M059J (cell line): ENCODE data around the gene RBM26. TPM values are rescaled to one million over a fixed set of nuclear protein-coding genes. Genes with fewer than 3 reads are reported as not detected.

Source experiments
- DNase-seq: peaks from one replicate; pipeline ENCODE4 v3.0.0-alpha.2; 2012; ENCODE audit warnings: low read depth
- total RNA-seq: library from RNA; depleted of rRNA; stranded (reverse); fragments of >200 nt; shearing (Covaris generic); gene quantifications from 2 replicates; pipeline ENCODE4 v1.2.3, GENCODE V29; 2014

The RBM26 gene
- total RNA-seq, 1 experiment from 2014 or later = 19.8 TPM

DNA sequence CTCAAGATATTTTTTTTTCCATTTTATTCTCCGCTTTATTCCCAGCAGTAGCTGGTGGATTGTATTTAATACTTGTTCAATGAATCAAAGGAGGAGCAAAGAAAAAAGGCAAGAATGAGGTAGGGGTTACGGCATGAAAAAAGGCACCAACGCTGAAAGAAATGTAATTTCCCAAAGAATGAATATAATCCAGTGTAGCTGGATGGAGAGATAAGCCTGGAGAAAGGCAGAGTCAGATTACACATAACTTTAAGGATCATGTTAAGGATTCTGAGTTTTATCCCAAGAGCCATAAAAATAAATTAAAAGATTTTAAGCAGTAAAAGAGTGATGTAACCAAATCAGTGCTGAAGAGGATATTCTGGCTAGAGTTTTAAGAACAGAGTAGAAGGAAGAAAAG, 67.7 kb downstream of the RBM26 start:
- no peak for DNase-seq

DNA sequence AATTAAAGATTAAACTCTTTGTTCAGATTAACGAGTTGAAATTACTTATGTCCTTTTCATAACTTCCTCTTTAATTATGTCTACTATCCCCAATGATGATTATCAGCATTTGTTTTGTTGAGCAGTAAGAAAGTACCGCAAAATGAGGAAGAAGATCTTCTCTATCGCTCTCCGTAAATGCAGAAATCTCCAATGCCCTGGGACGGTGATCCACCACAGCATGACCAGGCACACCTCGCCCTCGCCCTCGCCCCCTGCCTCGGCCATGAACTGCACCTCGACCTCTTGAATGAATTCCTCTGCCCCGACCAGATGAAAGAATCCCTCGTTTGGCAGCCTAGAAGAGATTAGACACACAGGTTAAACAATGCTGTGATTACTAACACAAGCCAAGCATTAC, 69.1 kb downstream of the RBM26 start:
- no peak for DNase-seq

DNA sequence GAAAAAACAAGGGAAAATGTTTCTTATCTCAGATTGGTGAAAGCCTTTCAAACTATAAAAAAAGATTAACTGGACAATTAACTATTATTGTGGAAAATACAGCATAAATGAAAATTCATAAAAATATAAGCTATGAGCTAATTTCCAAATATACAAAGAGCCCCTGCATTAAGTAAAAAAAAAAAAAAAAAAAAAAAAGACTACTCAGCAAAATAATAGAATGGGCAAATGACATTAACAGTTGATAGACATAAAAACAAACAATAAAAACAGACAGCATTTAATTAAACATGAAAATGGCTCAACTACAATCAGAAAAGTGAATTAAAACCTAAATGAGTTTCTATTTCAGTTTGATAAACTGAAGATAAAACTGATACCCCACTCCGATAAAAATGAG, 77.5 kb downstream of the RBM26 start:
- DNase-seq = no peak

DNA sequence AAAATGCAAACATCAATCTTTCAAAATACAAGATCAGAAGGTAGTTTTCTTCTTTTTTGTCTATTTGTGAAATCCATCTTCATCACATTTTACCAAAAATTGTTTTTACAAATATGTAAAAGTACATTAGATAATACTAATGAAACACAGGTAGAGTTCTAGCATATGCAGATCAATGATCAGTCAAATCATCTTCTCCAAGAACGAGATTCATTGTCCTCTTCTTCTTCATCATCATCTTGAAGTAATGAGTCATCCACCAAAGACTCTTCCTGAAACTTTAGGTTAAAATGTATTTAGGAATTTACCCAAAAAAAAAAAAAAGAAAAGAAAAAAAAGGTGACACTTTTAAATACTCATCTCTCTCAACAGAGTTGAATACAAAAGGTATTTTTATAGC, 85.6 kb downstream of the RBM26 start:
- DNase-seq = no peak

DNA sequence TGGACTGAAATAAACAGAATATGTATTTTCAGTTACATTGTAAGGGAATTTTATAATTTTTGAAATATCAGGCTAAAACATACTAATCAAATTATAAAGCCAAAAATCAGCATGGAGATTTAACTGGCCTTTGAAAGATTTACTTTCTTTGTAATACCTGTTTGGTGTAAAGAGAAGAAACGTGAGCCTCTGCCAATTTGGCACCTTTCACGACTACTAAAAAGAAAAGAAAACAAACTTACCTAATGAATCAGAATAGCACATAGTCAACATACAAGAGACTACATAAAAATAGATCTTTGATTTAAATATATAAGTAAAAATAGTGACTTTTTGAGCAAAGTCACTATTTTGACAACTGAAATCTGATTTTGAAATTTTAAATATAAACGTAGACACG, 87.4 kb downstream of the RBM26 start:
- no peak for DNase-seq

DNA sequence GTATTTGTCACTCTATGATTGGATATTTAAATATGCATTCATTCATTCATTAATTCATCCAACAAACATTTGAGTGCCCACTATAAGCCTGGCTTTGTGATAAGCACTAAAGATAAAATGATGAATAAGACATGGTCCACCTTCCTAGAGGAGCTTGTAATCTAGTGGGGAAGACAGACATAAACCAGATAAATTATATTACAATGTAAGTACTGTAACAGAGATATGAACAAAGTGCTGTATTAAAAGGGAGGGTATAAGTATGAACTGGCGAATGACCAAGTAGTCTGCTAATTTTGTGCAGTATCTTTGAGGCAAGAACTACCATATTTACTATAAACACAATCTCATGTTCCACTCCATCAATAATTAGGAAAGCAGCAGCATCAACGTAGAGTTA, 88.2 kb downstream of the RBM26 start:
- no peak for DNase-seq

DNA sequence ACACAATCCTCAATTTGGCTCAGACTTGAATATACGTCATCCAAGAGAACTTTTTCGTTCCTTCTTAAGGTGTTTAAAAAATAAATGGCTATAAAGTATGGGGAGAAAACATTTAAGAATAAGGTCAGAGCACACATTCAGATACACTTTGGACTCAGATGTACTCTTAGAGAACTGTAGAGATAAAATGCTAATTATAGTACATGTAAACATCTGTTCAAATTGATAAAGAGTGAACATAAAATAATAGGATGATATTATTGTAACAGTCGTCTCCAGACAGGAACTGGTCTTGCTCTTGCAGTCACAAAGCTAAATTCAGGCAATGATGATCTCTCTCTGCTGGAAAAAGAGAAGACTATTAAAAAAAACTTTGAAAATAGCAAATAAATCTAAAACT, 91.4 kb downstream of the RBM26 start:
- no peak for DNase-seq

DNA sequence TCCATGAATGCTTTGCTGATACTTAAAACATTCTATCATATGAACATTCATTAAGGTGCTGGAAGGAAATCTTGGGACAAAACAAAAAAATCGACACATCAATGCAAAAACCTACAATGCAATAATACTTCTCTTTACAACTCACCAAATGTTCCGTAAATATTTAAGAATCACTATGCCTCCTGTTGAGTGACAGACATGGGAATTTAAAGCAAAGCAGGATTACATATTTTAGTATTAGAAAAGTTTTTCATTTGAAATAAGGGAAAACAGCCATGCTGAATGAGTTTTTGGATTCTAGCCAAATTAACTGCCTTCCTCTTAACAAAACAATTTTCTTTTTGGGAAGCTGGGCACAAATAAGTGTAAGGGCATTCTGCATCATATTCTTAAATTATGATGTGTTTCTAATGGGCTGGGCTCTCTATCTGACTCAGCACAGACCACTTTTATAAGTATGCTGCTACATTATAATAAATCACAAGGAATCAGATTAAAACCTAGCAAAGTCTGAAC, 93.7 kb downstream of the RBM26 start:
- no peak for DNase-seq

DNA sequence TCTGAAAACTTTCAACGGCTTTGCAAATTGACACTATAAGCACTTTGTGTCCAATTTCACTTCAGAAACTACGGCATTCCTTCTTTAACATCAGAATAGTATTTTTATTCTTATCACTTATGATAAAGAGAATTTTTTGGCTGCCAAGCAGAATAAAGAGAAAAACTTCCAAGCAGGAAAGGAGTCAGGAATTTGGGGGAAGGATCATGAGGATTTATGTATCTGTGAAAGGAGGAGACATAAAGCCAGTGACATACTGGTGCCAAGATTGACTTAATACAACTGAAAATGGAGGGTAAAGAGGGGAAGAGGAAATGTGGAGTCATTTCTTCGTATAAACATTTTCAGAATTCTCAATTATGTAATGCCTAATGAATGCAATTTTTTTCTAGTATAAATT, 94.7 kb downstream of the RBM26 start:
- DNase-seq = no peak

DNA sequence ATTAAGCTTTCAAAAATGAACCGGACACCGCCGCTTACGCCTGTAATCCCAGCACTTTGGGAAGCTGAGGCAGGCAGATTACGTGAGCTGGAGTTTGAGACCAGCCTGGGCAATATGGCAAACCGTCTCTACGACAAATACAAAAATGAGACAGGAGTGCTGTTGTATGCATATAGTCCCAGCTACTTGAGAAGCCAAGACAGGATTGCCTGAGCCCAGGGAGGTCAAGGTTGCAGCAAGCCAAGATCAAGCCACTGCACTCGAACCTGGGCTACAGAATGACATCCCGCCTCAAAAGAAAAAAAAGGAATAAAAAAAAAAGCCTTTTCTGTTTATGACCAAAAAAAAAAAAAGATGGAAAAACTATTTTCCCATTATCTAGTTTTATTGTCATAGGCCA, 96.4 kb downstream of the RBM26 start:
- no peak for DNase-seq

DNA sequence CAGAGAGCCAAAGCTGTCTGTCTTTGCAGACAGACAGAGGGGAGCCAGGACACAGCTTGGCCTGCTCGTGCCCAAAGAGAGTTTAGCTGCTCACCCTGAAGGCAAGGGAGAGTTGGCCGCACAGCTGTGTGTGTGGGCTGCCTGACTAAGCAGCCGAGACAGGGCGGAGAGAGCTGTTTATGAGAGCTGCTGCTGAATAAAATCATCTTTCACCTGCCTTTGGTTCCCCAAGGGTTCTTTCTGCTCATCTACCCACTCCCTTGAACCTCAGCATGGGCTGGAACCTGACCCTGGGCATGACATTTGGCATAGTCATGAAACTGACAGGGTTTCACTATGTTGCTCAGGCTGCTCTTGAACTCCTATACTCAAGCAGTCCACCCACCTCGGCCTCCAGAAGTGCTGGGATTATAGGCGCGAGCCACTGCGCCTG, 98.2 kb downstream of the RBM26 start:
- peak; percentile 3 for DNase-seq

DNA sequence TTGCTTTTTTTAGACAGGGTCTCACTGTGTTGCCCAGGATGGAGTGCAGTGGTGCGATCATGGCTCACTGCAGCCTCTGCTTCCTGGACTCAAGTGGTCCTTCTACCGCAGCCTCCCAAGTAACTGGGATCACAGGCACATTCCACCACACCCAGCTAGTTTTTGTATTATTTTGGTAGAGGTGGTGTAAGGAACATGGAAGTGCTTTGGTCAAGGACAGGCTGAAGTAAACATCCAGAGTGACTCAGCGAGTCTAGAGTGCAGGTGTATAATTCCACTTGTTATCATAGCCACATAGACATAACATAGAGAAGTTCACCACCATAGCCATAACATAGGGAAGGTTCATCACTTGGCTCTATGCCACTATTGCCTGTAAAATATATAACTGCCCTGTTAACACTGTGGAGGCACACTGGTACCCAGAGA, 98.6 kb downstream of the RBM26 start:
- peak; percentile 7 for DNase-seq

DNA sequence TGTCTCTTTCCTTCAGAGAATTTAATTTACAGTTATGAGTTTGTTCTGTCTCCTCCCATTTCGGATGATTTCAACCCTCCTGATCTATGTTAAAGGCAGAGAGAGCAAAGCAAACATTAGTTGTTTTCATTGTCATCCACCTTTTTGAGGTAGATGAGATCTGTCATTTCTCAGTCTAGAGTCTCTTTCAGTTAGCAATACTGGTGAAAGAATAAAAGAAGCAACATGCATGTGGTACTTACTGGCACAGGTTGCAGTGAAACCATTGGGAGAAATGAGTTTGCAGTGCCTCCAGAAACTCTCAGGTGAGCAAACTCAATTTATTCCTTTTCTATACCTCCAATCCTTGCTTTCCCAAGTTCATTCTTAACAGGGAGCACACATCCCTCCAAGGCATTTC, 99.4 kb downstream of the RBM26 start:
- DNase-seq = no peak

DNA sequence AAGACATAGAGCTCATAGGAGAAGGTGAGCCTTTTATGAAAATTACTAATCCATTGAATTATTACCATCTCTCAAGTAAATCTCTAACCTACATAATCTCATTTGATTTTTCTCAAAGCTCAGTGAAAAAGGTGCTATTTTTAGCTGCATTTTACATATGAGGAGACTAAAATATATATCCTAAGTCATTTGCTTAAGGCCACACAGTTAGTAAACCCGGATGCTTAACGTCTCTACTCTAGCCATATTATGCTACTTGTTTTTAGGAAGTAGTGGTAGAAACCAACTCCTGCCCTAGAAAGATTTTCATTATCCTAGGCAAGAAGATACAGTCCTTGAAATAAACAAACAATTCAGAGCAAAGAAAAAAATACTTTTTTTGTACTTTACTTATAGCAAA, 108.9 kb downstream of the RBM26 start:
- no peak for DNase-seq

DNA sequence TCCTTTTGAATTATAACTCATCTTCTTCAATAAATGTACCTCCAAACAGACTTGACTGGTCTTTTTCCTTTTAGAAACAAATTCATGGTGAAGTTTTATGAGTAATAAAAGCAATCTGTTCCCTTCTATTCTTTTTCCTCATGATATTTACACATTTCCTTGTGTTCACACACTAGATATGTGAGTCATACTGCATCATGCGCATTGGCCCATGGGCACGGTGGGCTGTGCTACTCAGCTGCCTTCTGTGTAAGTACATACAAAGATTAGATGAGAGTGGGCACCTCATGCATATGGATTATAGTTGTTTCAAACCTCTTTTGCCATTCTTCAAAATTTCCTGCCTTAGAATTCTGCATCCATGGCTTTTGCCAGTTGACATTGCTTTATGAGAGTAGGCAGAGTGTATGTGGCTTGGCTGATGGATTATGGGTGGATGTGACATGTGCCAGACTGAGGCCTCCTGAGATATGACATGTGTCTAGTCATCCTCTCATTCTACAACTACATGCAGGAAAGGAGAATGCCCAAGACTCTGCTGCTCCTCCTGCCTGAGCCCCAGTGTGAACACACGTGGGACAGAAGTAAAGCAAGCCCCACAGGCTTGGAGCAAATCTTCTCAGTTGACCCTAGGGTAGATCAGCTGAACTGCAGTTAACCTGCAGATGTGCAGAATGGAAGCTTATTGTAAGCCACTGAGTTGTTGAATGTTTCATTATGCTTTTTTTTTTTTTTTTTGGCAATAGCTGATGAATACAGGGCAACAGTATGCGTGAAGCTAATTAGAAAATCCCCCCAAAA, 109.9 kb downstream of the RBM26 start:
- DNase-seq = peak; percentile 4

DNA sequence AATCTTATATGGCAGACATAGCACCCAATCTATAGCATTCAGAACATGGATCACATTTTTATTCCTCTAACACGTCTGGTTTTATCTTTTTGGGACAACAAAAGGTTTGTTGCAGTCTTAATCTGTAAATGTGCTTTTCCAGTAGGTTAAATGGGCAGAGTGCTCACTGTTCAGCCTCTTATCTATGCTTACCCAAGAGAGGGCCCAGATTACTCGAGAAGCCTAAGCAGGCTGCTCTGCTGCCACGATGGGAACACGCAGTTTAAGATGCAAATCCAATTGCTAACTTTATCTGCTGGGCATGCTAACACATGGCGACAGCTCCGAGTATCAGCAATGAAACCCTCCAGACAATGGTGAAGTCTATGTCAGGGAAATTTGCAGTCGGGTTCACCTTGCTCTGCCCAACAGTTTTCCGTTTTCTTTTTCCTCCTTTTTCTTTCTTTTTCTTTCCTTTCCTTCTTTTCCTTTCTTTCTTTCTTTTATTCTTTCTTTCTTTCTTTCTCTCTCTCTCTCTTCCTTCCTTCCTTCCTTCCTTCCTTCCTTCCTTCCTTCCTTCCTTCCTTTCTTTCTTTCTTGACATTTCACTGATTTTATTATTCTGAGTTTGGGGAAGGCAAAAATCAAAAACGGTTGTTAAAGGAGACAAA, 115.3 kb downstream of the RBM26 start:
- DNase-seq = no peak

DNA sequence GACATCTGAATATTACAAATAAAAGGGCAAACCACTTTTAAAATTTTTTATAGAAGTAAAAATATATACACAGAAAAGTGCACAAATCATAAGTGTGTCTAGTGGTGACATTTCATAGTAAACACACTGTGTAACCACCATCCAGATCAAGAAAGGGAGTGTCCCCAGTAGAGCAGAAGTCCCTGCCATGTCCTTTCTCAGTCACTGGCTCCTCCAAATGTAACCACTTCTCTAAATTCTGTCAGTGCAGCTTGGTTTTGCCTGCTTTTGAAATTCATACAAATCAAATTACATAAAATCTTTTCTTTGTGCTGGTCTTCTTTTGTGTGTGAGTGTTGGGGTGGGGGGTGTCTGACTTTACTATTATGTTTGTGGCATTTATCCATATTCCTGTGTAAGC, 116.5 kb downstream of the RBM26 start:
- DNase-seq = no peak

DNA sequence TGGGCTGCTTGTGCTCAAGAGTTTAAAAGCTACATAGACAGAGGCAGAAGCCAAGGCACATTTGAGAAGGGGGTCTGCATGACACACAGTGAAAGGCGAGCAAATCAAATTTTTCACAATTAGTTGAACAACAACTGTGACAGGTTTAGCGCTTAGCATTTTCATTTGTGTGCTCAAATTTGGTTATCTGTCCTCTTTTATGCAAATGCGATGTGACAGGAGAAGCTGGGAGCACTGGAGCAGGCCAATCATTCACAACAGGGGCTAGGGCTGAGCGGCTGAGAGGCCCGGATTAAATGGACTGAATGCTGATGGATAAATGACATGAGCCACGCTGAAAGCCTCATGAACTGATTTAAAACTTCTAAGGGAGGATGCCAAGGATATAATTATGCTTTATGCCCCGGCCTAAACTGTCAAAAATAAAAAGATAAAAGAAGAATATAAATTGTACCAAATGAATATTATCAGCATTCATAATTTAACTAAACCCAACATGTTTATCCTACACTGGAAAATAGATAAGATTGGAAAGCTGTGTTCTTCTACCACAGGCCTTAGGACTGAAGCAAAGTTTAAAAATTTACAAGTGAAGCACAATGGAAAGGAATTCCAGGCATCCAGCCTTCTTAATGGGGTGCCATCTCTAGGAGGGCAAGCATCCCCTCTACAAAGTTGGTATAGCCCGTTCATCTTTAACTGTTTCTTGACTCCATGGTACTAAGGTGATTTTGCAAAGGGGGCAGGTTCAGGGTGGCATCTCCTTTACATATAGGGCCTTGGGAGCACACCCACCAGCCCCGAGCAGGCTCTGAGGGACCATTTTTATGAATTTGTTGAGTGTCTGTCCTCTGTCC, 117.9 kb downstream of the RBM26 start:
- no peak for DNase-seq

DNA sequence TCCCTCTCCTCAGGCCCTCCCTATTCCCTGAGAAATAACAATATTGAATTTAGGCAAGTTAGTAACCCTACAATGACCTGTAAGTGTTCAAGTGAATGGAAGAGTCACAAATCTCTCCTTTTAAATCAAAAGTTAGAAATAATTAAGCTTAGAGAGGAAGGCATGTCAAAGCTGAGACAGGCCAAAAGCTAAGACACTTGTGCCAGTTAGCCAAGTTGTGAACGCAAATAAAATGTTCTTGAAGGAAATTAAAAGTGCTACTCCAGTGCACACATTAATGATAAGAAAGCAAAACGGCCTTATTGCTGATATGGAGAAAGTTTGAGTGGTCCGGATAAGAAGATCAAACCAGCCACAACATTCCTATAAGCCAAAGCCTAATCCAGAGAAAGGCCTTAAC, 120.9 kb downstream of the RBM26 start:
- DNase-seq = no peak

DNA sequence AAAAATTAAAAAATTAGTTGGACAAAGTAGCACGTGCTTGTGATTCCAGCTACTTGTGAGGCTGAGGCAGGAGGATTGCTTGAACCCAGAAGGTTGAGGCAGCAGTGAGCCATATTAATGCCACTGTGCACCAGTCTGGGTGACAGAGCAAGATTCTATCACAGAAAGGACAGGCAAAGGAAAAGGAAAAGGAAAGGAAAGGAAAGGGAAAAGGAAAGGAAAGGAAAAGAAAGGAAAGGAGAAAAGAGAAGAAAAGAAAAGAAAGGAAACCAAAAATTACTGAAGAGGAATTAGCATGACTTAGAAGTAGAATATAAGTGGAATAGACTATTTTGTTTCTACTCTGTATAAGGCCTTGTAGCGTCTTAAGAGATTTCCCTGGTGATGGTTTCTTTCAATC, 122.3 kb downstream of the RBM26 start:
- DNase-seq = no peak

DNA sequence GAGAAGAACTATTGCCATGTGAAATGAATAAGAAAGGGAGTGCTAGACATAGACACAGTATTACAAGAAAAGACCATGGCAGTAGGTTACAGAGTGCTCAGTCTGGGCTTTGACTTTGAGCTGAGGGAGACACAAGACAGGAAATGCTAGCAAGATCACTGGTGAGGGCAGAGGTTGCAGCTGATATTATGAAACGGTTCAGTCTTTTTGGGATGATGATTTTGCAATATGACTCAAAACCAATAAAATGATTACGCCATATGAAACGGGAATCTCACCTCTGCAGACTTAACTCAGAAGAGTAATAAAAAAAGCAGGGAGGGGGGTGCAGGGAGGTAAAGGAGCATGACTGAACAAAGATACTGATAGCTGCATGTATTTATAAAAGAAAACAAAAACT, 123.1 kb downstream of the RBM26 start:
- DNase-seq = peak; percentile 6

DNA sequence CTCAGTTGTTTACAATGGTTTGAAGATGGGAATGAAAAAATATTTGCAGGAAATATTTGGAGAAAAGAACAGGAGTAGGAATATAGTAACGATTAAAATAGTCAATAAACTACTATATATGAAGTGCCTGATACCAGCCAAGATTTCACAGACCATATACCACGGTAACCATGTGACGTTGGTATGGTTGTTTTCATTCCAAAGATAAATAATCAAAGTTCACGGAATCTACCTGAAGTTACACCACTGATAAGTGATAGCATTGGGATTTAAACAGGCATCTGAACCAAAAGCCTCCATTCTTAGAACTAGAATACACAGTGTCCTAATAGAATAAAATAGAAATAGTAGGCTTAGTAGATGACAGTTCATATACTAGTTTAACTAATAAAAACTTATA, 123.5 kb downstream of the RBM26 start:
- no peak for DNase-seq
